B cell (primary cell): ENCODE results near the gene PRSS3. TPM values are rescaled to one million over a fixed set of nuclear protein-coding genes. Genes with fewer than 3 reads are reported as not detected.
"Not testable (repeated sequence)": the region's sequence is repeated elsewhere in the genome, so short reads cannot be mapped to it uniquely, and the experiment has no call there.

Experiments
- ATAC-seq: fragments of 200-7000 bp; cut with Tn5 transposase; one replicate; pipeline ENCODE4 v1.10.0; 2021; ENCODE audit warnings: low read depth, mild to moderate bottlenecking, moderate number of reproducible peaks, moderate library complexity
- CTCF ChIA-PET: fragments of 350-600 bp; sonication (Branson Sonifier 250); formaldehyde crosslinking; loops from one replicate; lab custom pipeline; 2021; ENCODE audit warnings: antibody characterized with exemption, inconsistent platforms; lab: Charles Lee
- POLR2A ChIA-PET: fragments of 350-600 bp; sonication (Branson Sonifier 250); formaldehyde crosslinking; loops from one replicate; lab custom pipeline; 2021; ENCODE audit warnings: antibody characterized with exemption; lab: Charles Lee
- DNase-seq: peaks from one replicate; pipeline ENCODE4 v3.0.0; 2013
- H2AFZ ChIP-seq: 2 replicates; pipeline ENCODE4 v1.6.1; 2012; ENCODE audit warnings: mild to moderate bottlenecking, low read depth, low read length; ENCODE audit not compliant: insufficient read depth, poor library complexity, severe bottlenecking
- H3K27ac ChIP-seq, 2 donors: 1 replicate in 1 of 2; 2 replicates in 1 of 2; pipeline ENCODE4 v1.5.1; 2012 to 2013; ENCODE audit warnings: low read length in 2 of 2, mild to moderate bottlenecking in 2 of 2, moderate library complexity in 1 of 2
- H3K27me3 ChIP-seq, 4 experiments: fragments of 200-600 bp in 1 of 4; sonication (generic) in 1 of 4; replicated peaks in 1 of 4; 1 replicate in 2 of 4; 2 replicates in 2 of 4; pipeline versions ENCODE4 v1.6.1 to v1.7.0; 2013 to 2016; ENCODE audit warnings: low read length in 3 of 4, mild to moderate bottlenecking in 2 of 4, mixed read lengths in 1 of 4, moderate library complexity in 1 of 4; ENCODE audit not compliant: insufficient read depth in 4 of 4, control insufficient read depth in 3 of 4; ENCODE audit errors: control extremely low read depth in 1 of 4
- H3K36me3 ChIP-seq, 2 experiments: replicated peaks in 1 of 2; 1 replicate in 1 of 2; 2 replicates in 1 of 2; pipeline versions ENCODE4 v1.6.1 to v1.7.1; 2013; ENCODE audit warnings: low read length in 1 of 2; ENCODE audit not compliant: insufficient read depth in 2 of 2, control insufficient read depth in 1 of 2; ENCODE audit errors: control extremely low read depth in 1 of 2, extremely low read depth in 1 of 2
- H3K4me1 ChIP-seq, 2 donors: fragments of 200-600 bp in 1 of 2; sonication (generic) in 1 of 2; 1 replicate in 1 of 2; 2 replicates in 1 of 2; pipeline versions ENCODE4 v1.5.1 to v1.6.1; 2013 to 2017; ENCODE audit warnings: low read length in 2 of 2; ENCODE audit not compliant: control insufficient read depth in 2 of 2, insufficient read depth in 2 of 2
- H3K4me2 ChIP-seq: replicated peaks from 2 replicates; pipeline ENCODE3; 2012; ENCODE audit warnings: mild to moderate bottlenecking, low read depth, low read length; ENCODE audit not compliant: poor library complexity, severe bottlenecking
- H3K4me3 ChIP-seq, 5 experiments: fragments of 200-600 bp in 1 of 5; sonication (generic) in 1 of 5; 1 replicate in 3 of 5; 2 replicates in 2 of 5; pipeline versions ENCODE4 v1.5.1 to v1.7.0; 2011 to 2016; ENCODE audit warnings: low read length in 4 of 5, mild to moderate bottlenecking in 4 of 5, low read depth in 2 of 5, control low read depth in 1 of 5, moderate library complexity in 1 of 5; ENCODE audit not compliant: insufficient read depth in 1 of 5; ENCODE audit errors: control extremely low read depth in 1 of 5, extremely low read depth in 1 of 5
- H3K79me2 ChIP-seq: fragments of 200-600 bp; sonication (generic); one replicate; pipeline ENCODE4 v1.6.0; 2016; ENCODE audit warnings: low read length; ENCODE audit not compliant: control insufficient read depth, insufficient read depth
- H3K9ac ChIP-seq: fragments of 200-600 bp; sonication (generic); 2 replicates; pipeline ENCODE4 v1.6.1; 2017; ENCODE audit warnings: mild to moderate bottlenecking, low read length, moderate library complexity
- H3K9me3 ChIP-seq, 3 donors: one replicate each; pipeline versions ENCODE4 v1.6.1 to v1.7.1; 2013; ENCODE audit warnings: low read length in 2 of 3; ENCODE audit not compliant: control insufficient read depth in 2 of 3, insufficient read depth in 1 of 3; ENCODE audit errors: control extremely low read depth in 1 of 3
- H4K20me1 ChIP-seq: 2 replicates; pipeline ENCODE4 v1.6.0; 2012; ENCODE audit warnings: mild to moderate bottlenecking, low read length; ENCODE audit not compliant: insufficient read depth, control insufficient read depth, poor library complexity, severe bottlenecking
- H3K27ac Mint-ChIP-seq: one replicate; pipeline ENCODE4 v1.8.0; 2021; ENCODE audit warnings: mixed read lengths
- H3K27me3 Mint-ChIP-seq: one replicate; pipeline ENCODE4 v1.8.0; 2021; ENCODE audit warnings: mixed read lengths
- H3K4me1 Mint-ChIP-seq: one replicate; pipeline ENCODE4 v1.8.0; 2021; ENCODE audit warnings: mixed read lengths
- H3K4me3 Mint-ChIP-seq: one replicate; pipeline ENCODE4 v1.8.0; 2021; ENCODE audit warnings: mixed read lengths
- H3K9me3 Mint-ChIP-seq: one replicate; pipeline ENCODE4 v1.8.0; 2022; ENCODE audit warnings: mixed read lengths; ENCODE audit not compliant: insufficient read depth
- CTCF ChIP-seq: fragments of 200-600 bp; IDR thresholded peaks from one replicate; pipeline ENCODE4 v1.8.0; 2022; ENCODE audit warnings: antibody characterized with exemption, mild to moderate bottlenecking
- EZH2 ChIP-seq: IDR thresholded peaks from 2 replicates; pipeline ENCODE4 v1.6.1; 2012; ENCODE audit warnings: borderline replicate concordance, low read depth, mild to moderate bottlenecking, moderate library complexity, low read length; ENCODE audit not compliant: insufficient read depth, poor library complexity, severe bottlenecking
- WGBS: methylation state at CpG from one replicate; pipeline ENCODE4 v1.1.5; 2013; ENCODE audit warnings: missing lambda C conversion rate; ENCODE audit not compliant: insufficient coverage; 5-methylcytosine and 5-hydroxymethylcytosine counted together
- intact Hi-C: fragments of 100-400 bp; cut with micrococcal nuclease; formaldehyde crosslinking; loops from one replicate; pipeline ENCODE4 v1.10.0; 2022
- polyA plus RNA-seq: library from polyadenylated mRNA; depleted of rRNA; stranded (reverse); fragments of >200 nt; gene quantifications from 2 replicates; pipeline ENCODE4 v1.2.3, GENCODE V29; 2012
- total RNA-seq, 2 donors: library from RNA; stranded (reverse); fragments of 120-200 nt in 1 of 2; gene quantifications; 1 replicate in 1 of 2; 2 replicates in 1 of 2; pipeline versions ENCODE4 v1.2.3 to v1.2.4, GENCODE V29; 2013 to 2022

PRSS3 gene
- total and polyA plus RNA-seq, 2 donors (not counting 1 experiment from before 2014, with no cell fraction given) = not detected

DNA sequence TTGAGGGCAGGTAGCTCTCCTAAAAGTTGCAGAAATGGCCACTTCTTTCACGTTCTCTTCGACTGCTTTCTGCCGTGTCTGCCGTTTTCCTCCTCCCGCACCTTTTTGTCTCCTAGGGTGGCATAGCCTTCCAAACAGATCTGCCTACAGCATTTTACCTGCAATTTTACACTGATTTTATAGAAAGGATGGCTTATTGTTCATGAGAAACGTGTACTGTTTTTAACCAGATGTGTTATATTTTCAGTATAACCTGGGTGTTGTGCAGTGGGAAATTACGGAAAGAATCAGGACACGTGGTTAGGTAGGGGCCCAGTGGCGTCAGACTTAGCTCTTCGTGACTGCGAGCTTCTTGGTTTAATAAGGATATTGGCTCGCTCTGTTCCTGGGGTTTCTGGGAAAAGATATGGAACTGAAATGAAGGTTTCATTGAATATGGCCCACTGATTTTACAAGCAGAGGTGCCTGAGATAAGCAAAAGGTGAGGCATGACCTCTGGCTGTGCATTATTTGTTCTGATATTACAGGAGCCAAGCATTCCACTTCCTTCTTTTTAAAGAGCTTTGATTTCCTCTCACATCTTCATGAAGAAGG lies 43.7 kb upstream of the PRSS3 start:
- WGBS = 35% methylated on average over 9 of the region's 12 CpGs
- no peak overlapping the region for H3K4me3 Mint-ChIP-seq
- peaks cover 13% of the 10 kb centered on the region for H3K4me1 Mint-ChIP-seq
- no peak overlapping the region for H3K27ac Mint-ChIP-seq
- peaks cover 3 to 19% of the 10 kb centered on the region in 2 donors for H3K4me1 ChIP-seq
- ChIA-PET CTCF (interaction anchor here (1.4 kb wide), 1 partner anchor 128 kb away, joined by 5 read pairs; no protein-coding TSS in a partner anchor), POLR2A (no interaction called here)
- H3K27me3 ChIP-seq = peaks cover 0 to 42% (median 23%) of the 10 kb centered on the region in 4 experiments
- DNase-seq (no peak), ATAC-seq (no peak)
- no peaks in the 10 kb centered on the region for H4K20me1 ChIP-seq
- H3K4me3 ChIP-seq = no peak overlapping the region
- H3K9ac ChIP-seq = no peak overlapping the region
- no peaks in the 10 kb centered on the region for H3K79me2 ChIP-seq
- TF ChIP-seq EZH2 = no peak
- TF ChIP-seq CTCF = no peak
- H3K9me3 Mint-ChIP-seq = no peaks in the 10 kb centered on the region
- peaks cover 72% of the 10 kb centered on the region for H3K27me3 Mint-ChIP-seq
- intact Hi-C loops = no loop called here
- peaks cover 0 to 16% (median 0%) of the 10 kb centered on the region in 3 donors for H3K9me3 ChIP-seq
- H3K27ac ChIP-seq = no peak overlapping the region
- H2AFZ ChIP-seq = no peak overlapping the region
- no peaks in the 10 kb centered on the region for H3K36me3 ChIP-seq
- H3K4me2 ChIP-seq = no peak overlapping the region

GRCh38 chr9:33752130-33752637 lies 43.2 kb upstream of the PRSS3 start:
- no peak for ATAC-seq
- POLR2A ChIA-PET = no interaction called here
- Histone ChIP-seq H3K4me3 (no peak overlapping the region), H3K4me2 (no peak overlapping the region), H2AFZ (no peak overlapping the region), H4K20me1 (no peaks in the 10 kb centered on the region), H3K9me3 (peaks cover 0 to 16% (median 0%) of the 10 kb centered on the region in 3 donors), H3K9ac (no peak overlapping the region), H3K27ac (no peak overlapping the region), H3K79me2 (no peaks in the 10 kb centered on the region), H3K4me1 (peaks cover 3 to 19% of the 10 kb centered on the region in 2 donors), H3K36me3 (no peaks in the 10 kb centered on the region), H3K27me3 (peaks cover 0 to 42% (median 23%) of the 10 kb centered on the region in 4 experiments)
- Mint-ChIP-seq H3K9me3 (no peaks in the 10 kb centered on the region), H3K4me1 (peaks cover 13% of the 10 kb centered on the region), H3K27ac (no peak overlapping the region), H3K4me3 (no peak overlapping the region), H3K27me3 (peaks cover 75% of the 10 kb centered on the region)
- TF ChIP-seq EZH2 (no peak), CTCF (no peak)
- WGBS = no CpG with 5 or more reads among the region's 4 CpGs
- CTCF ChIA-PET = interaction anchor here (1.4 kb wide), 1 partner anchor 128 kb away, joined by 5 read pairs; no protein-coding TSS in a partner anchor
- DNase-seq = no peak
- intact Hi-C loops = no loop called here

GRCh38 chr9:33752789-33753188 lies 42.6 kb upstream of the PRSS3 start:
- Mint-ChIP-seq H3K4me1 (peaks cover 13% of the 10 kb centered on the region), H3K27me3 (peaks cover 82% of the 10 kb centered on the region)
- H3K4me3 ChIP-seq, H3K36me3 ChIP-seq, H3K9me3 Mint-ChIP-seq, CTCF ChIA-PET, H3K9ac ChIP-seq, H3K79me2 ChIP-seq, POLR2A ChIA-PET, H3K27ac Mint-ChIP-seq, intact Hi-C loops, H3K27ac ChIP-seq, H2AFZ ChIP-seq, ATAC-seq, H3K4me3 Mint-ChIP-seq, H3K4me2 ChIP-seq, DNase-seq, H4K20me1 ChIP-seq: not testable (repeated sequence)
- 94% methylated on average over 3 of the region's 5 CpGs for WGBS
- Histone ChIP-seq H3K9me3 (peaks cover 0 to 16% (median 0%) of the 10 kb centered on the region in 3 donors), H3K27me3 (peaks cover 0 to 42% (median 23%) of the 10 kb centered on the region in 4 experiments), H3K4me1 (peaks cover 3 to 19% of the 10 kb centered on the region in 2 donors)
